GM18519 (cell line): Measurements from ENCODE around the gene ZMYND8.
"Not testable (repeated sequence)": the region's sequence is repeated elsewhere in the genome, so short reads cannot be mapped to it uniquely, and the experiment has no call there.

Experiments used
- ATAC-seq: cut with Tn5 transposase; IDR thresholded peaks from one replicate; pipeline ENCODE4 v1.9.1; 2021; ENCODE audit warnings: mild to moderate bottlenecking, moderate library complexity; ENCODE audit not compliant: unreplicated experiment, low FRiP score

Gene ZMYND8

DNA sequence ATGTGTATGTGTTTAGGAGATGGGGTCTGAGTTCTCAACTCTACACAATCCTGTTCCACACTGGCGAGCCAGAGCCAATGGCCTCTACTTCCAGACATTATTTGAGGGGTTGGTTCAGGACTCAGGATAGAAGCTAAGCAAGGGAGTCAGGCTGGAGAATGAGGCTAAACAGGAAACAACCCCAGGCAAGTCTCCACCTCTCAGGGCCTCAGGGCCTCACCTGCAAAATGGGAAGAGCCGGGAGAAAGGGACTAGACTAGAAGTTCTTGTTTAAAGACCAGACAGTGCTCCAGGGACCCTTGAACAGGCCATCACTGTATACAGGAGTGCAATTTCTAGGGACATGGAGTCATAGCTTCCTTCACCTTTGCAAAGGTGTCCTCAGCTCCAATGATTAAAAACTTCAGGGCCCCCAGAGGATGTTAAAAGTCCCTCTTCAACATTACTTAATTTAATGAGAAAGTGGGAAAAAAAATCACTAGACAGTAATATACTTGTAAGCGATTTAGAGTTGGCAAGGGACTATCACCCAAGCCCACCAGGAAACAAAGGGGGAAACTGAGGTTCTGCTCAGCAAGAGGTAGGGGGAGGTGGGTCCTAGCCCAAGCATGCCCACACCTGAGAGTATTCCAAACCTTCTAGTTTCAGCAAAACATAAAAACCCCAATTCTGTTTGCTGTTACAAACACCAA is 41.7 kb downstream of the ZMYND8 start:
- no peak for ATAC-seq

DNA sequence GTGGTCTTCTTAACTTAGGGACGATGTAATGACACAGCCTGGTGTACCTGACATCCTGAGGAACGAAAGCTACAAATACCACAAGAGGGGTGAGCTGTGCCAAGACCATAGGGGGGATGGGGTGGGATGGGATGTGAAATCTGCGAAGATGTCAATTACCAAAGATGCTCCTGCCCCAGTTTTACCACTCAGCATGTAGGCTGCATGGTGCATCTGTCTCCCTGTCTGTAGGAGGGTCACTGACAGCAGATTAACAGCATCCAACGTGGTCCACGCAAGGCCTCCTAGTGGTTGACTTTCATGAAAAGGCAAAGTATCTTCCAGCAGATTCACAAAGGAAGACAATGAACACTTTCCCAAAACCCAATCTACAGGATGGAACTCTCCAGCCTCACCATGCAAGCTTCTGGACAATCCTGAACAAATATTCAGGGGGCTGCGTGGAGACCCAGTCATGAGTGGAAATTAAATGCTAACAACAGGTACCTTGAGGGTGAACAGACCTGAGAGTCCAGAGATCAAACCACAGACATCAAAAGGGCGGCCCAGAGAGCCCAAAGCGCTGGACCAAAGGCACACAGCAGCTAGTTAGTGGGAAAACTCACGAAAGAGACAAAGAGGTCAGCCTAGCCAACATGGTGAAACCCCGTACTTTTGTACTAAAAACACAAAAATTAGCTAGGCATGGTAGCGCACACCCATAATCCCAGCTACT is 44.4 kb downstream of the ZMYND8 start:
- no peak for ATAC-seq

DNA sequence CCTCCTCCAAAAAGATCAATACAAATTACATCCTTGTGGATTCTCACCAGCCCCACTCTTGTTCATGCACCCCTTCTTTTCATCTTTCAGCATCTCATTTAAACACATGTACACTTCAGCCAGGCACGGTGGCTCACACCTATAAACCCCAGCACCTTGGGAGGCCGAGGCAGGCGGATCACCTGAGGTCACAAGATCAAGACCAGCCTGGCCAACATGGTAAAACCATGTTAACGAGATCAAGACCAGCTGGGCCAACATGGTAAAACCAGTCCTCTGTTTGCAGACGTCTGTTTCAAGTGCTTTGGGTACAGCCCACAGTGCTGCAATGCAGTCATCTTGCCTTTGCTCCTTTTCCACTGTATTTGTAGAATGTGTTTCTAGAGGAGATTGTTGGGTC is 45.3 kb downstream of the ZMYND8 start:
- ATAC-seq = no peak

DNA sequence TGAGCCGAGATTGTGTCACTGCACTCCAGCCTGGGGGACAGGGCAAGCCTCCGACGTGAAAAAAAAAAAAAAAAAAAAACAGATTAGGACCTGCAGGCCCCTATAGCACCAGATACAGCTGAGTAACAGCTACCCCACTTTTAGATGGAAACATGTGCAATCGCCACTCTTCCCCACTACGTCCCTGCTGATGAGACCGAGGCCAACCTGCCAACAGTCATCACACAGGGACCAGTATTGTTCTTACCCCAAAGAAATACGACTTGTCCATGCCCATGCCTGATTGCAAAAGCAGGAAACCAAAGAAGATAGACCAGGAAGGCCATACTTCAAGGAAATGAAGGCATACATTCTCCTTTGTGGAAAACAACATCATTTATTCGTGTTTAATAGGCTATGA is 45.8 kb downstream of the ZMYND8 start:
- ATAC-seq = no peak

DNA sequence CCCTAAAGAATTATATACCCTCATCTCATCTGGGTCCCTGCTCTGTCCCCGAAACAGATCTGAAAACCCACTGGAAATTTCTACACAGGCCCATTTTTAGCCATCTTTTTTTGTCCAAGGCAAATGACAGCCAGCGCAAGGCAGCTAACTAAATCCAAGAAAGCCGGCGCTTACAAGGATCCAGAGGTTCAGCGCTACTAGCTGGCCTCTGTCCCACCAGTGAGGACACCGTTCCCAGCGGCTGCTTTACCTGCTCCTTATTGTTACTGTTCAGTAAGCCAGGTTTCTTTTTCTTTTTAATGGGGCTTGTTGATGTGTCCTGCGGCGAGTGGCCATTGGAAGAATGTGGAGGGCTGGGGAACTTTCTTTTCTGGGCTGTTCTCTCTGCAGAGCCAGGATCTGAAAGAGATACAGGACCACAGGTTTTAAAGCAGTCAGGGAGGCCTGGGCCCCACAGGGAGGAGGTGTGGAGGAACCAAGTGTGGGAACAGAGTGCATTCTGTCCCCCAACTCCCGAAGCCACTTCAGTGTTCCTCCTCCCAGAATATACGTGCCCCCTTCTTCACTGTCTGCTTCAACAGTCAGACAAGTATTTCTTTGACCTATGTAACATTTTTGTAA is 46.6 kb downstream of the ZMYND8 start:
- no peak for ATAC-seq

DNA sequence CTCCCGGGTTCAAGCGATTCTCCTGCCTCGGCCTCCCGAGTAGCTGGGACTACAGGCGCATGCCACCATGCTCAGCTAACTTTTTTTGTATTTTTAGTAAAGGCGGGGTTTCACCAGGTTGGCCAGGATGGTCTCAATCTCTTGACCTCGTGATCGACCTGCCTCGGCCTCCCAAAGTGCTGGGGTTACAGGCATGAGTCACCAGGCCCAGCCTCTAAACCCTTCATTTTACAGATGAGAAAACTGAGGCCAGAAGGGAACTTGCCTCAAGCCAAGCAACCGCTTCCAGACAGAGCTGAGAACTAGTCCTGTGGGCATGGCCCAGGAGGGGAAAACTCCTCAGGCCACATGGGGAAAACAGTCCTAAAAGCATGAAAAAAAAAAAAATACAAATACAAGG is 47.1 kb downstream of the ZMYND8 start:
- ATAC-seq = no peak

DNA sequence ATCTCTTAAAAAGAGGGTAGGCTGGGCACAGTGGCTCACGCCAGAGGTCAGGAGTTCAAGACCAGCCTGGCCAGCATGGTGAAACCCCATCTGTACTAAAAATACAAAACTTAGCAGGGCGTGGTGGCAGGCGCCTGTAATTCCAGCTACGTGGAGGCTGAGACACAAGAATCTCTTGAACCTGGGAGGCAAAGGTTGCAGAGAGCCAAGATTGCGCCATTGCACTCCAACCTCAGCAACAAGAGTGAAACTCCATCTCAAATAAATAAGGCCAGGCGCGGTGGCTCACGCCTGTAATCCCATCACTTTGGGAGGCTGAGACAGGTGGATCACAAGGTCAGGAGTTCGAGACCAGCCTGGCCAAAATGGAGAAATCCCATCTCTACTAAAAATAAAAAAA is 48.9 kb downstream of the ZMYND8 start:
- ATAC-seq = not testable (repeated sequence)

DNA sequence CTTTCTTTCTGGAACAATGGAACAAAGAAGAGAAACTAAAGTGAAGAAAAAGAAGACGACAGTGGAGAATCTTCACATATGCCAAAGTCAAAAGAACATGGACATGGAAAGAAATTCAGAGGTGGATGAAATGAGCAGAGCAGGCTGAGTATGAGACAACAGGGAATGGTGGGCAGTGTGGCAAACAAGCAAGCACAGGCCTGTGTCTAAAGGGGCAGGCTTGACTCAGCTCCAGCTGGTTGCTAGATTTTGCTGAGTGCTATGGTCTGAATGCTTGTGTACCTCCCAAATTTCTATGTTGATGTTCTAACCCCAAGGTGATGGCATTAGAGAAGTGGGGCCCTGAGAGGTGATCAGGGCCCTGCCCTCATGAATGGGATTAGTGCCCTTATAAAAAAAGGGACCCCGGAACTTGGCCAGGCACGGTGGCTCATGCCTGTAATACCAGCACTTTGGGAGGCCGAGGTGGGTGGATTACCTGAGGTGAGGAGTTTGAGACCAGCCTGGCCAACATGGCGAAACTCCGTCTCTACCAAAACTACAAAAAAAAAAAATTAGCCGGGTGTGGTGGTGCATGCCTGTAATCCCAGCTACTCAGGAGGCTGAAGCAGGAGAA is 49.6 kb downstream of the ZMYND8 start:
- no peak for ATAC-seq

DNA sequence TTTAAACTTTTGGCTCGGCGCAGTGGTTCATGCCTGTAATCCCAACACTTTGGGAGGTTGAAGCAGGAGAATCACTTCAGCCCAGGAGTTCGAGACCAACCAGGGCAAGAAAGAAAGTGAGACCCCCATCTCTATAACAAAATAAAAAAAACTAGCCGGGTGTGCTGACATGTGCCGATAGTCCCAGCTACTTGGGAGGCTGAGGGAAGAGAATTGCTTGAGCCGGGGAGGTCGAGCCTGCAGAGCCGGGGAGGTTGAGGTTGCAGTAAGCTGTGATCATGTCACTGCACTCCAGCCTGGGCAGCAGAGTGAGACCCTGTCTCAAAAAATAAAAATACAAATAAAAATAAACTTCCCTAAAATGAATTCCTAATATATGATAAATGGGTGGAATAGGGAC is 50.4 kb downstream of the ZMYND8 start:
- no peak for ATAC-seq

DNA sequence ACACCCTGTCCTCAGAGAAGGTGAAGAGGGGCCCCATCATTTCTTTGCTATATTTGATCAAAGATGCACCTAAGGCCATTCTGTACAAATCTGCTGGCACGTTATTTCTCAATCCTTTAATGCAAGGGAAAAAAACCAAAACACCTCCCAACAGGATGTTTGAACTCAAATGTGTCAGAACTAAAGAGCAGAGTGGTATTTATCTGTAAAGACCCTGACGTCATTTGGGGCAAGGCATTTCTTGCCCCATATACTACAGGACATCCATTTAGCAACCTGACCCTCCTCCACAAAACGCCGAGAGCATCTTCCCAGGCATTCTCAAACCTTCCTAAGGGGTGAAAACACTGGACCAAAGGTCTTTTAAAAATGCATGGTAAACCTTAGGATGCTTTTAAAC is 50.8 kb downstream of the ZMYND8 start:
- no peak for ATAC-seq

DNA sequence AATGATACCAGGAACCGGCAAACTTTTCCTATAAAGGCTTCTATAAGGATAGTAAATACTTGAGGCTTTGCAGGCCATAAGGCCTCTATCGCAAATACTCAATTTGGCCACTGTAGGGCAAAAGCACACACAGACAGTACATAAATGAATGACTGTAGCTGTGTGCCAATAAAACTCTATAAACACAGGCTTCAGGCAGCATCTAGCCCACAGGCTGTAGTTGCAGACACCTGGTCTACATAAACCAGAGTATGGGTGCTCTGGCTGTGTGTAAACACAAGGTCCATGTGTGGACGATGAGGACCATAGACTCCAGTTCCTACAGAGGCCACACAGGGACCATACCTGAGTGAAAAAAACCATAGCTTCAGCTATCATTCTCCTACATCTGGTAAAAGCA is 52.2 kb downstream of the ZMYND8 start:
- ATAC-seq = no peak

DNA sequence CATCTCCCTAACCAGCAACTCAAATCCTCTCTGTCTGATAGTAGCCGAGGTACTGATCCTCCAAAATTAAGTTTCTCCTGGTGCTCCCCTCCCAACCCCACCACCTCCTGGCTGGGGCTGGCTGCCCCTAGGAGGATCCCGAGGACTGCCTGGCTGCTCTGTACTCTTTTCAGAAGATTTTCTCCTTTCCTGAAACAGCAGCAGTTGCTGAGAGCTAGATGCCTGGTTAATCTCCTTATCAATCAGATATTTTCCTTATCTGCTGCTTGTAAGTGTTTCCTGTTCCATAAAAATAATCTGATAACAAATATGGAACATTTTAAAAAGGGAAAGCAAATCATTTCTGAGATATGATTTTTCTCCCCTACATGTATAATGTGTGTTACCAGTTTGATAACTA is 52.8 kb downstream of the ZMYND8 start:
- ATAC-seq = no peak

DNA sequence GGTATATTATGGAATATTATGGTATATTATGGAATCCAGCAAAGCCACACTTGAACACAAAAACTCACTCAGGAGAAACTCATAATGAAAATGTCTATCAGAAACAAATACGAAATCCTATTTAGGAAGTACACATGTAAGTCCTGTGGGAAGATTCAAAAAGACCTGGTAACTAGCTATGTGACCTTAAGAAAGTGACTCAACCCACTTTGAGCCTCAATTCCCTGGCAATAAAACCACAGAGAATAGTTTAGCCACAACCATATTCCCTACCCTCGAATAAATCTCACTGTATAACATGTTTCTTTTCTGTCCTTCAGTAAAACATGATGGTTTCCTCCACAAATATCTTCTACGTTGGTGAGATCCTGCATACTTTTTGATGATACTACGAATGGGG is 56.4 kb downstream of the ZMYND8 start:
- no peak for ATAC-seq

DNA sequence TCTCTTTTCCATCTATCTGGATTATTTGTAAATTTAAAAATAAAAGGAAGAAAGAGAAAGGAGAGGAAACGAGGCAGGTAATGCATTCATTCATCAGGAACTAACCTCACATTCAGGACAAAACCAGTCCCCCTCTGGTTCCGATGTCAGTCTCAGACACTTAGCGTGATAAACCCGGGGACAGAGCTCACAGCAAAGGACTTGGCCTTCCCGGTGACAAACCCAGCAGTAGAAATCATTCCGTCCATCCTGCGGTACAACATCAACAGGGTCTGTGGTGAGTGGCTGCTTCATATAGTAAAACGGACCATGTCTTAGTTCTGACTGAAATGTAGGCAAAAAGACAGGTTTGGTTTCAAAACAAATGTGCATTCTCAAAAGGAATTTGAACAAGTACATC is 57.9 kb downstream of the ZMYND8 start:
- ATAC-seq = no peak

DNA sequence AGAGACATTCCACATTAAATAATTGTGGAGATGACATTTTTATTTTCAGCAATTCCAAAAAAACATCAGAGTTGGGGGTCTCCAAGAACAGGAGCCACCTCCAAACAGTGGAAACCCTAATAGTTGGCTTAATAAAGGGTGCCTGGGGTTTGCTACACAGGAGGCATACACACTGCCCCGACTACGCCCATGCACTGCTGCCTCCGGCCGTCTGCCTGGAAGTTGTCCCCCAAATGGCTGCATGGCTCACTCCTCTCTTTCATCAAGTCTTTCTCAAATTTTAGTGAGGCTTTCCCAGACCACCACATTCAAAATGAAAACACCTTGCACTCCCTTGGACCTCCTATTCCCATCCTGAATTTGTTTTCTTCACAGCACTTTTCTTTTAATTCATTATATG is 58.8 kb downstream of the ZMYND8 start:
- no peak for ATAC-seq

DNA sequence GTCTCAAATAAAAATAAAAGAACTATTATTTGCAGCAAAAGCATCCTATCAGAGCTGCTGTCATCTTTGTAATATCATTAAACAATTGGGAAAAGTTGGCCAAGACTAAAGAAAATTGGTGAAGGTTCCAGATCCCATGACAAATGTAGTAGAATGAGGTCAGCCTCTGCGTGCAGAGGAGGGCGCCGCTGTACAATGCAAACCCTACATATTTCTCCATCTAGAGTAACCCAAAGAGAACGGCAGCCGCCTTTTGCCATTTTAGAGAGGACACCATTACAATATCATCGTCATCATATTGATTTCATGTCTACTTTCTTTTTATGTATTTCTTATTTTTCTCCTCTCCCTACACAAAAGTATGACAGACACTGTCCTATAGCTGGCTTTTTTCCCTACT is 59.5 kb downstream of the ZMYND8 start:
- ATAC-seq = no peak

DNA sequence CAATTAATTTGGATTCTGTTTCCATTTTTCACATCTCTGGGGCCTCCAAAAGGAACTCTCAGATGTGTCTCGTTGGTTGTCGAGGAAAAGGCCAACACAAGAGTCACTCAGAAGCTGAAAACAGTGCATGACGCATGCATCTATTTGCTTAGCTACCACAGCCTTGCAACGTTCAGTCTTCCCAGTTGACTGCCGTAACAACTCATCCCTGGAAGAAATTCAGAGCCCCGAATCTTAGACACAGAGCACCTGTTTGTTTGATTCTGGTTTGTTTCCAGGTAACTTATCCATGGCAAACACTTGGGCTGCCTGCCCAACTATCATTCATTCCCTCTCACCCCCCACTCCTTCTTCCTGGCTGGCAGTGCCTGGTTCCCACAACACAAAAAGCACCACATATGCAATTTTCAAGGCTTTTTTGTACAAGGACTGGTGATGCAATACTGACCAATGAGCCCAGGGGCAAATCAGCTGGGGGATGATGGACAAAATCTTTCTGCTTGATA is 60.5 kb downstream of the ZMYND8 start:
- no peak for ATAC-seq

DNA sequence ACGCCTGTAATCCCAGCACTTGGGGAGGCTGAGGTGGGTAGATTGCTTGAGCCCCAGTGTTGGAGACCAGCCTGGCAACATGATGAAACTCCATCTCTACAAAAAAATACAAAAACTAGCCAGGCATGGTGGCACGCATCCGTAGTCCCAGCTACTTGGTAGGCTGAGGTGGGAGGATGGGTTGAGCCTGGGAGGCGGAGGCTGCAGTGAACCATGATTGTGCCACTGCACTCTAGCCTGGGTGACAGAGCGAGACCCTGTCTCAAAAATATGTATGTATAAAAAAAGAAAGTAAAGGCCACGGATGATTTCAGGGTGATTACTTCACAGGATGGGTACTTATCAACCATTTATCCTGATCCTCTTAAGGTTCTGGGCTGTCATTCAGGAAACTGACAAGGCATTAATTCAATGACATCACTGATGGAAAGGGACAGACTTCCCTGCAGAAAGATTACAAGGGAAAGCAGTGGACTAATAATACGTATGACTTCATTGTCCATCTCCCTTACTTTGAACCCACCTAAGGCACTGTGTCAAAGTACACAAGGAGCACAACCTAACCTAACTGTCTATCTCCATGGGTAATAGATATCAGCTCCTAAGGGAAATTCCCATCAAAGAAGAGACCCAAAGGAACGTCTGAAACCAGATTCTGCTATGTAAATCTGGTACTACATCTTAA is 61.2 kb downstream of the ZMYND8 start:
- ATAC-seq = no peak

DNA sequence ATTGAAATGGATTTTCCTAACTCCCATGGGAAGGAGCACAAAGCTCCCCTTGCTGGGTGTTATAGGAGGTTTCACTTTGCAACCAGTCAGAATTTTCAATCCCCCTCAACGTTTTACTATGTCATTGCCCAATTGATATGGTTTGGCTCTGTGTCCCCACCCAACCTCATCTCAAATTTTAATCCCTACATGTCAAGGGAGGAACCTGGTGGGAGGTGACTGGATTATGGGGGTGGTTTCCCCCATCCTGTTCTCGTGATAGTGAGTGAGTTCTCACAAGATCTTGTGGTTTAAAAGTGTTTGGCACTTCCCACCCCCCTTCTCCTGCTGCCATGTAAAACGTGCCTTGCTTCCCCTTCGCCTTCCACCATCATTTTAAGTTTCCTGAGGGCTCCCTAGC is 62.9 kb downstream of the ZMYND8 start:
- no peak for ATAC-seq

DNA sequence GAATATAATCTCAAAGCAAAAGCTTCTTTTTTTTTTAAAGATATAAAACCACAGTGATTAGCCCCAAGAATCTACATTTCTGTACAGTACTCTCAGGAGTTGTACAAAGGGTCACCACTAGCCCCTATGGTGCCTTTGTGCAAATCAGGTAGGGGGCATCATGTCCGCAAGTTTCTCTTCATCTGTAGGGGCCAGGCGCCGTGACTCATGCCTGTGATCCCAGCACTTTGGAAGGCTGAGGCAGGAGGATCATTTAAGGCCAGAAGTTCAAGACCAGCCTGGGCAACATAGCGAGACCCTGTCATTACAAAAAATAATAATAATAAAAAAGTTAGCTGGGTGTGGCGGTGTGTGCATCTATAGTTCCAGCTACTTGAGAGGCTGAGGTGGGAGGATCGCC is 63.9 kb downstream of the ZMYND8 start:
- no peak for ATAC-seq
